IPS-18c (cell line): ENCODE data around the gene SIRPA.

Source experiments
- H3K4me3 ChIP-seq: 2 replicates; pipeline ENCODE4 v1.7.0; 2013; ENCODE audit warnings: low read depth, mild to moderate bottlenecking, low read length, moderate library complexity; ENCODE audit not compliant: insufficient read depth
- H3K9me3 ChIP-seq: one replicate; pipeline ENCODE4 v1.6.1; 2013; ENCODE audit warnings: mild to moderate bottlenecking, low read length, moderate library complexity; ENCODE audit not compliant: control insufficient read depth, insufficient read depth

SIRPA gene

DNA sequence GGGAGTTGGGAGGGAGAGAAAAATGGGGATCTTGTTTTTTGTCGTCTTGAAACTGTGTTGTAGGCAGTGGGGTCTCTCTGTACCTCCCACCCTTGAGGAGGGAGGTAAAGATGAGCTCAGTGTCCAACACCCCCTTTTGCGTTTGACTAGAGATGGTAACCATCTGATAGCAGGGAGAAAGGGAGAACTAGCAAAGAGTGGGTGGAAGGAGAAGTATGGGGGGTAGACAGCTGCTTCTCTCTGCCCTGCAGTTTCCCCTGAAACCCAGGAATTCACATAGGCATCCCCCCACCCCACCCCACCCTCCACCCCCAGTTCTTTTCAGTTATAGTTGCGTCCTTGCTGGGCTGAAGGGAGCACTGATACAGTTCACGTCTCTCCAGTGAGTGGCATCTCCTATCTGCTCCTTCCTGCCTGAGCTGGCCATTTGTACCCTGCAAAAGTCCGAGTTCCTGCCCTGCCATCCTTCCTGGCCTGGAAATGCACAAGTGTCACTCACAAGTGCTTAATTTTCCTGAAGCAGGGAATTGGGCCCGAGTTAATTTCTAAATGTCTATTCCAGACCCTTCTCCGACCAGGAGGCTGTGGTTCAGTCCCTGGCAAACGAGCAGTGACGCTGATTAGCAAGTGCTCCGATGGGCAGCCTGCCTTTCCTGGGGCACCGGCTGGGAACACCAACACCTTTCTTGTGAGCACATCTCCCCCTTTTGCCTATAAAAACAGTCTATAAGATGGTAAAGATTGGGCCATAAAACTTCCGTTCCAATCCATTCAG, 1.5 kb downstream of the SIRPA start:
- H3K4me3 ChIP-seq: peak overlapping the region; percentile 64
- no peaks in the 10 kb centered on the region for H3K9me3 ChIP-seq

- Histone ChIP-seq H3K9me3 (no peaks in the 10 kb centered on the region), H3K4me3 (no peak overlapping the region)
Measured at GRCh38 chr20:1897541-1897940, 2.3 kb downstream of the SIRPA start.

DNA sequence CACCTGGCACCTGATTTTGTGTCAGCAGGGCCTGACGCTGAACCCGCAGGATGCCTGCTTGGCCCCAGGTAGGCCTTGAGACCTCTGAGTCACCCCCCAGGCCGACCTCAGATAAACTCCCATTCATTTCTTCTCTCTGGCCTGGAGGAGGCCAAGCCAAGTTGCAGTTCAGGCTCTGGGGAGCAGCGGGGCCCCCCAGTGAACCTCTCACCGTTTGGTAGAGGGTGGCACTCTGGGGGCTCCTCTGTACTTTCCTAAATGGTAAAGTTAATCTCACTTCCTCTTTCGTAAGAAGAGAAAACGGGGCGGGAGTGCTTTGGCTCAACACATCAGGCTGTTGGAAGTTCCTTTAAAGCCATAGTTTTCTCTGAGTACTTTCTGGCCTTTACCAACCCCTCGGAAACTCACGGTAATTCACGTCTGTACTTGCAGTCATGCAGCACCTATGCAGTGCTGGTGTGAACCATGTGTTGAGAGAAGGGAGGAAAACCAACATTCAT, 2.8 kb downstream of the SIRPA start:
- Histone ChIP-seq H3K4me3 (no peak overlapping the region), H3K9me3 (no peaks in the 10 kb centered on the region)

DNA sequence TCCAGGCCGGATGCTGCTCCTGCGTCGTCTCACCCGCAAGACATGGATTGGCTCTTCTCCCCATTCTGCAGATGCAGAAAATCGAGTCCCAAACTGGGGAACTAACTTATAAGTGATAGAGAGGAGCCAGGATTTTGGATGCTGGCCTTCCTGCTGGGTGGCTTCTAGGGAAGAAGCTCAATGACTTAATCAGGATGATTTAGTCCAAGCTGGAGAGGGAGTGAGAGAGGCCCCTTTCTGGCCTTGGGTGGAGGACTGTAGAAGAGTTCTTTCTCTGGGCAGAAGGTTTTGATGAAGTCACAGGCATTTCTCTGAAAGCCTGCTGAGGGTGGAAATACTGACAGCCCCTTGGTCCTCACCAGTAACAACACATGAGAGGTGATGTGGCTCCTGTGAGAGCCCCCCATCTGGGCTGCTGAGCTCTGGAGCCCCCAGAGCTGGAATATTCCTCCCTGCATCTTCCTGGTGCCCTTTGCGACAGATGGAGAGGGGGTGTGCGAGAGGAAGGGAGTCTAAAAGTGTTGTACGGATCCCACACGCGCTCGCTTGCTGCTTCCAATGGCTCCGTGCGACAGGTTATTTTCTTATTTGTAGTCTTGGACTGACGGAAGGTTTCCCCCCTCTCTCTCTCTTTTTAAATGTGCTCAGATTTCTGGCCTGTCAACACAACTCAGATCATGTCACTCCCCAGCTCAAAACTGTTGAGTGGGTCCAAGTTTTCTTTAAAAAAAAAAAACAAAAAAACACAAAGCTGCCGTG, 3.5 kb downstream of the SIRPA start:
- Histone ChIP-seq H3K4me3 (no peak overlapping the region), H3K9me3 (no peaks in the 10 kb centered on the region)

DNA sequence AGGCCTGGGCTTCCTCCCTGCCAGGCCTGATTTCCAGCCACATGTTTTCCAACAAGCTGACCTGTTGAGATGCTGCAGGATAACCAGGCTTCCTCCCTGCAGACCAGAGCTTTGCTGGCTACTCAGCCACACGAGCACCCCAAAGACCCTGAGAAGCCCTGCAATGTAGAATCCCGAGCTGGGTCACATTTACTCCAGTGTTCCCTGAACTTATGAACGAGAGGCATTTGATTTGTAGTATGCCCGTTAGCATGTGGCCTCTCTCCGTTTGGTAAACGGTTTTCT, 4.0 kb downstream of the SIRPA start:
- H3K4me3 ChIP-seq: no peak overlapping the region
- no peaks in the 10 kb centered on the region for H3K9me3 ChIP-seq

DNA sequence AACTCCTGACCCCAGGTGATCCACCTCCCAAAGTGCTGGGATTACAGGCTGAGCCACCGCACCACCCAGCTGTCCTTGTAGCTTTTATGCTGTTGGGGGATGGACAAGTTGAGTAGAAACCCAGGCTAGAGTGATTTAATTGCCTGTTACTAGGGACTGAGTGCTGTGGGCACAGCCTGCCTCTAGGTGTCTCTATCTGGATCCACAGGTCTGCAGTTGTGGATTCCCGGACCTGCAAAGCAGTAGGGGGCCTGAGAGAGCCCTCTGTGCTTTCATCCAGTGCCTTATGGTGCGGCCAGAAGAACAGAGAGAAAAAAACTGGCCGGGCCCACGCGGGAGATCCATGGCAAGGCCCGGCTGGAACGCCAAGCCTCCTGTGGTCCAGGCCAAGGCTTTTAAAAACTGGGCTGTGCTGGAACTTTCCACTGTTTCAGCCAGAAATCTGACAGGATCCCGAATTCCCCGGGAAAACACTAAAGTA, 5.2 kb downstream of the SIRPA start:
- no peak overlapping the region for H3K4me3 ChIP-seq
- no peaks in the 10 kb centered on the region for H3K9me3 ChIP-seq

DNA sequence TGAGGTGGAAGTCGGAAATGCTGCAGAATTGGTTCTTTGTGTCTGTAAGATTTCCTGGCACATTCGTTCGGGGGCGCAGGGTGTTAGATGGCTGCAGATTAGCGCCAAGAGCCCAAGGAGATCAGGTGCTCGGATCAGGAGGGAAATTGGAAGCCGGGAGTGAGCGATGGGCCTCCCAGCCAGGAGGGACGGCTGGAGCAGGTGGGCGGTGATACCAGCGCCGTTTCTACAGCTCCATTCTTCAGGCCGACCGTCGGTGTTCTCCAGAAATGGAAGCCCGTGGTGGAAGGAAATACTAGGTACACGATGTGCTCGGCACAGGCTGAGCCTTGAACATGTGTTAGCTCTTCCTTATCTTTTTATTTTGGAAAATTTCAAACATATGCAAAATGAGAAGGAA, 6.5 kb downstream of the SIRPA start:
- Histone ChIP-seq H3K9me3 (no peaks in the 10 kb centered on the region), H3K4me3 (no peak overlapping the region)

GRCh38 chr20:1902188-1902587, 7.0 kb downstream of the SIRPA start:
- no peaks in the 10 kb centered on the region for H3K9me3 ChIP-seq
- no peak overlapping the region for H3K4me3 ChIP-seq

DNA sequence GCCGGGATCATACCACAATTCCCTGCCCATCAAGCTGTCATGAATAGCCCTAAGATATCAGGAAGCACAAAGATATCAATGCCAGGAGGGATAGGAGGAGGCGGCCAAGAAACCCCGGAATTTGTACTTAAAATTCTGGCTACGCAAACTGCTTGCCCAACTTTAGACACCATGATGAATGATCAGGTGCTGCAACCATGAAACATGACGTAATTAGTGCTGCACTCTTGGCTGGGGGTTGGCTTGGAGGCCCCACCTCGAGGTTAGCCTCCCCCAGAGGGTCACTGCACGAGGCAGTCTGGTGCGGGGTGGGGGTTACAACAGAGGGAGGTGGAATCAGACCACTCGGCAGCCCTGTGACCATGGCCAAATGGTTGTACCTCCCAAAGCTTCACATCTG, 8.9 kb downstream of the SIRPA start:
- Histone ChIP-seq H3K9me3 (no peaks in the 10 kb centered on the region), H3K4me3 (no peak overlapping the region)

DNA sequence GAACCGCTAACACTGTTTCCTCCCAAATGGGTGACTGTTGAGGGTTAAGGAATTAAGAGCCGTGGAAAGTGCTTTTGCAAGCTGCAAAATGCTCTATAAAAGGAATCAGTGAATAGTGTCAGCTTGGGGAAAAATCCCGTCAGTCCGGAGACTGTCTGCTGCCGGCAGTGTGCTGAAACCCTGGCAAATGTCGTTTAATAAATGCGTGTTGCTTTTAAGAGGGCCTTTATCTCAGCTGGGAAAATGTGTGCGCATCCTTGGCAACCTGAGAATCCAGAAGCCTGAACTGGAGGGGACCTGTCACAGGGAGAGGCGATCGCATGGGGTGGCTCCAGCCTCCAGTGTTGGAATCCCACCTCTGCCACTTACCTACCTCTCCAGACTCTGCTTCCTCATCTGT, 9.8 kb downstream of the SIRPA start:
- Histone ChIP-seq H3K4me3 (no peak overlapping the region), H3K9me3 (no peaks in the 10 kb centered on the region)

- Histone ChIP-seq H3K9me3 (no peaks in the 10 kb centered on the region), H3K4me3 (no peak overlapping the region)
Measured at GRCh38 chr20:1905693-1906092, 10.5 kb downstream of the SIRPA start.

DNA sequence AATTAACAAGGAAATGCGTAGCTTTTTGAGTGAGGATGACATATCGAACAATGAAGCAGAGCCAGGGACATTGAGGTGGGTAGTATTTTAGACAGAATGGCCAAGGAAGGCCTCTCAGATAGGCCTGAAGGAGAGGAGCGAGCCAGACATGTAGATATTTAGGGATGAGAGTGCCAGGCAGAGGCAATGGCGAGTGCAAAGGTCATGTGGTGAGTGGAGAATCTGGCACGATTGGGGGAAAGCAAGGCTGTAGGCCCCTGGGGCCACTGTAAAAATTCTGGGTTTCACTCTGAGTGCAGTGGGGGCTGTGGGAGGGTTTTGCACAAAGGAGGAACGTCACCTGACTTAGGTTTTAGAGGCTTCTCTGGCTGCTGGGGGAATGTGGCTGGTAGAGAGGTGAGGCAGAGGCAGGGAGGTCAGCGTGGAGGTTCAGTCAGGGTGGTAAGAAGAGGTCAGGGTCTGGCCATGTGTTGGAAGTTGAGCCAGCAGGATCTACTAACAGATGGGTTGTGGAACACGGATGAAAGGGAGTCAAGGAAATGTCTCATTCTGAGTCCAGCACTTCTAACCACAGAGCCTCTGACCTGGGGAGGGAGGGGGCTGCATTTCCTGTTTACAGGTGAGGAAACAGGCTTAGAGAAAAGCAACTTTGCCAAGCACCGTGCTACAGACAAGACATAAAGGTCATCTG, 11.3 kb downstream of the SIRPA start:
- H3K4me3 ChIP-seq: no peak overlapping the region

GRCh38 chr20:1907586-1907985, 12.4 kb downstream of the SIRPA start:
- Histone ChIP-seq H3K4me3 (no peak overlapping the region), H3K9me3 (no peaks in the 10 kb centered on the region)

More for the DNA sequence above, 11.3 kb downstream of the SIRPA start:
- H3K9me3 ChIP-seq: no peaks in the 10 kb centered on the region

DNA sequence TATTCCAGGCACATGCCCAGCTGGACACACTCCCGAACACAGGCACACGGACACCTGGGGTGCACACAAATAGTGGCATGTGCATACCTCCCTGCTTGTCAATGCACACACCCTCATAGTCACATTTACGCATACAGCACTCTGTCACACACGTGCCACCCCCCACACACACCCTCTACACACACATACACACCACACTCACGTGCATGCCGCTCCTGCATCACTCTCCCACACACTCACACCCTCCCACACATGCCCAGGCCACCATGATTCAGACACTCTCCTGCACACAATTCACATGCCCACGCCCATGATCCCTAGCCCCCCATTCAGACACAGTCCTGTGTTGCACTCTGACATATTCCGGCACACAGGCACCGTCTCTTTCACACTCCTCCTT, 13.0 kb downstream of the SIRPA start:
- Histone ChIP-seq H3K4me3 (no peak overlapping the region), H3K9me3 (no peaks in the 10 kb centered on the region)

DNA sequence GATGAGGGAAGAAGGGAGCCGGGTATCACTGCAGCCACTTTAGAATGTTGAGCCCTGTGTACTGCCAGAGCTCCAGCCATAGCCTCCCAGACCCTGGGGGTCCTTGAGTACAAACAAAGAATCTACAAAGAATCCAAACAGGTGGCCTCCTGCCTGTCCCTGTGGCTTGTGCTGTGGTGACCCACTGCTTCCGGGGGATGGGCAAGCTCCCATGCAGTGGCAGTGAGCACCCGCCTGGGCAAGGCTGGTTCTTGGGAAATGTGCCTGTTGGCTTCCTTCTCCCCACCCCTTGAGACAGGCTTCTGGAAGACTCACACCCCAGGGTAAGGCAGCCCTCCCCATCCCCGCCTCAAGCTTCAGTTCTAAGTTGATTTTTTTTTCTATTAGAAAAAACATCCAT, 13.9 kb downstream of the SIRPA start:
- Histone ChIP-seq H3K4me3 (no peak overlapping the region), H3K9me3 (no peaks in the 10 kb centered on the region)

DNA sequence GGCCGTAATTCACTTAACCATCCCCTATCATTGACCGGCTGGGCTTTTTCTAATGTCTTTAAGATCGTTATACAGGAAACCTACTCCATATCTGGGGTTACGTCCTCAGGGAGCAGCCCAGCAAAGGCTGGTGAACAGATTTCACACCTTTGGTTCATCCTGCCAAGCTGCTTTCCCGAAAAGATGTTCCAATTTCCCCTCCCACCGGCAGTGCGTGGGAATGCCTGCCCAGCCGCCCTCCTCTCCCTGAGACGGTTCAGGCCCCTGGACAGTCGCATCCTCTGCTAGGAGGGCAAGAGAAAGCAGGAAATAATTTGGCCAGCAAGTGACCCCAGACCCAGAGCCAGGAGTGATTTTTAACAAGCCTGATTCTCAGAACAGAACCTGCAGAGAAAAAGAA, 16.3 kb downstream of the SIRPA start:
- no peak overlapping the region for H3K4me3 ChIP-seq
- H3K9me3 ChIP-seq: no peaks in the 10 kb centered on the region

GRCh38 chr20:1912053-1912452, 16.8 kb downstream of the SIRPA start:
- Histone ChIP-seq H3K9me3 (no peaks in the 10 kb centered on the region), H3K4me3 (no peak overlapping the region)

DNA sequence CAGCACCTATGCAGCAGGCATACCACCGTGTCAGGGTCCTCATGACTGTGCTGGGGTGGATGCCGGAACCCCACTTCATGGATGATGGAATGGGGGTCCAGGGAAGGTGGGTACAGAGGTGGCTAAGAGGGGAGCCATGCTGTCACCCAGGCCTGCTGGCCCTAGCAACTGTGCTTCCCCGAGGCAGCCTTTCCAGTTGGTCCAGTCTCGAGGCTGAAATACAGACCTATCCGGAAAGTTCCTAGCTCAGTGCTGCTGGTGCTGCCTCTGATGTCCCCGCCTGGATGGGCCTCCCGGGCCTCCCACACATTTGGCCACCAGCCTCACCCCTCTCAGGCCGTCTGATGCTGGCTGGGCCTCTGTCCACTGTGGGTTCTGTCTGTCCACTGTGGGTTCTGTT, 17.4 kb downstream of the SIRPA start:
- H3K4me3 ChIP-seq: no peak overlapping the region
- H3K9me3 ChIP-seq: peaks cover 2% of the 10 kb centered on the region
